Suprapubic skin (tissue), 4 donors: ENCODE measurements around the gene SPOCK2.

Experiments used
- POLR2A ChIP-seq, 2 donors: fragments of 450-650 bp; IDR thresholded peaks; one replicate each; pipeline ENCODE4 v1.6.1; 2017; ENCODE audit warnings: antibody characterized with exemption in 2 of 2, mild to moderate bottlenecking in 2 of 2, moderate library complexity in 2 of 2
- POLR2AphosphoS5 ChIP-seq, 3 donors: sonication (generic); formaldehyde crosslinking; IDR thresholded peaks; one replicate each; pipeline ENCODE4 v1.6.1; 2017; ENCODE audit warnings: antibody characterized with exemption in 3 of 3
- TF ChIP-seq, protein P1 (sequence below), 2 donors: fragments of 200-600 bp in 1 of 2; fragments of 450-650 bp in 1 of 2; sonication (generic) in 1 of 2; IDR thresholded peaks; one replicate each; pipeline ENCODE4 v1.5.1; 2016 to 2019; ENCODE audit warnings: antibody characterized with exemption in 2 of 2, mild to moderate bottlenecking in 1 of 2, moderate library complexity in 1 of 2

DNA sequence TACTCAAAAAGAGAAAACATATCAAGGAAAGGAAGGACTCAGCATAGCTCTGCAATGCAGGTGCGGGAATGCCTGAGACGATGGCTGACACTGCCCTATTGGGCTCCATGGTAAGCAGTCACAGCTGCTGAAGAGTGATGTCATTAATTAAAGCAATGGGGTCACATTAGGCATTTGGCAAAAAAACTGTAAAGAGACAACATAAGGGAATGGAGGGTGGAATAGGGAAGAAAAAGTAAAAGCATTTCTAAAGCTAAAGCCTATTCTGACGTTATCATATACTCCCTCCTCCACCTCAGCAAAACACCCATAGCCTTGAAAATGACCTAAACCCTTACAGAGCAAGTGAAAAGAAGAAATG lies 38.5 kb upstream of the SPOCK2 start:
- TF ChIP-seq, protein P1, sequence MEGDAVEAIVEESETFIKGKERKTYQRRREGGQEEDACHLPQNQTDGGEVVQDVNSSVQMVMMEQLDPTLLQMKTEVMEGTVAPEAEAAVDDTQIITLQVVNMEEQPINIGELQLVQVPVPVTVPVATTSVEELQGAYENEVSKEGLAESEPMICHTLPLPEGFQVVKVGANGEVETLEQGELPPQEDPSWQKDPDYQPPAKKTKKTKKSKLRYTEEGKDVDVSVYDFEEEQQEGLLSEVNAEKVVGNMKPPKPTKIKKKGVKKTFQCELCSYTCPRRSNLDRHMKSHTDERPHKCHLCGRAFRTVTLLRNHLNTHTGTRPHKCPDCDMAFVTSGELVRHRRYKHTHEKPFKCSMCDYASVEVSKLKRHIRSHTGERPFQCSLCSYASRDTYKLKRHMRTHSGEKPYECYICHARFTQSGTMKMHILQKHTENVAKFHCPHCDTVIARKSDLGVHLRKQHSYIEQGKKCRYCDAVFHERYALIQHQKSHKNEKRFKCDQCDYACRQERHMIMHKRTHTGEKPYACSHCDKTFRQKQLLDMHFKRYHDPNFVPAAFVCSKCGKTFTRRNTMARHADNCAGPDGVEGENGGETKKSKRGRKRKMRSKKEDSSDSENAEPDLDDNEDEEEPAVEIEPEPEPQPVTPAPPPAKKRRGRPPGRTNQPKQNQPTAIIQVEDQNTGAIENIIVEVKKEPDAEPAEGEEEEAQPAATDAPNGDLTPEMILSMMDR (IDR thresholded peaks at IDR 0.05): no peak
- no peak for TF ChIP-seq POLR2A (IDR thresholded peaks at IDR 0.05)
- no peak for TF ChIP-seq POLR2AphosphoS5 (IDR thresholded peaks at IDR 0.05)
